Daoy (cell line): ENCODE data around the gene SPRED2. TPM values are rescaled to one million over a fixed set of nuclear protein-coding genes. Genes with fewer than 3 reads are reported as not detected.

Experiments used
- DNase-seq: peaks from one replicate; pipeline ENCODE4 v3.0.0-alpha.2; 2015; ENCODE audit warnings: low read depth
- total RNA-seq: library from RNA; depleted of rRNA; stranded (reverse); fragments of >200 nt; shearing (Covaris generic); gene quantifications from 2 replicates; pipeline ENCODE4 v1.2.3, GENCODE V29; 2014

SPRED2 gene
- total RNA-seq, 1 experiment from 2014 or later: 6.9 TPM

- DNase-seq: peak; percentile 94
These were observed 65.7 kb downstream of the SPRED2 start for GRCh38 chr2:65366595-65367125.

GRCh38 chr2:65364986-65365733 is 67.2 kb downstream of the SPRED2 start:
- DNase-seq: no peak

- DNase-seq: no peak
These were observed 68.3 kb downstream of the SPRED2 start for GRCh38 chr2:65363879-65364666.

- DNase-seq: peak; percentile 57
These were observed 70.8 kb downstream of the SPRED2 start for GRCh38 chr2:65361623-65362022.

- no peak for DNase-seq
These were observed 72.0 kb downstream of the SPRED2 start for GRCh38 chr2:65360441-65360840.

GRCh38 chr2:65358678-65359400 is 73.6 kb downstream of the SPRED2 start:
- peak; percentile 55 for DNase-seq

GRCh38 chr2:65357959-65358294 is 74.5 kb downstream of the SPRED2 start:
- DNase-seq: no peak

- DNase-seq: no peak
These were observed 75.1 kb downstream of the SPRED2 start for GRCh38 chr2:65357095-65357958.

GRCh38 chr2:65355186-65355831 is 77.1 kb downstream of the SPRED2 start:
- DNase-seq: no peak

GRCh38 chr2:65354773-65355172 is 77.6 kb downstream of the SPRED2 start:
- no peak for DNase-seq

GRCh38 chr2:65353927-65354326 is 78.5 kb downstream of the SPRED2 start:
- no peak for DNase-seq

GRCh38 chr2:65353046-65353445 is 79.4 kb downstream of the SPRED2 start:
- no peak for DNase-seq

- DNase-seq: no peak
These were observed 80.3 kb downstream of the SPRED2 start for GRCh38 chr2:65351948-65352595.

GRCh38 chr2:65351234-65351947 is 81.0 kb downstream of the SPRED2 start:
- peak; percentile 54 for DNase-seq

GRCh38 chr2:65350651-65351056 is 81.7 kb downstream of the SPRED2 start:
- DNase-seq: no peak

GRCh38 chr2:65349863-65350262 is 82.5 kb downstream of the SPRED2 start:
- peak; percentile 82 for DNase-seq

- no peak for DNase-seq
These were observed 84.5 kb downstream of the SPRED2 start for GRCh38 chr2:65347913-65348312.

GRCh38 chr2:65345631-65346030 is 86.8 kb downstream of the SPRED2 start:
- DNase-seq: no peak

GRCh38 chr2:65344689-65345088 is 87.7 kb downstream of the SPRED2 start:
- no peak for DNase-seq

- DNase-seq: no peak
These were observed 88.2 kb downstream of the SPRED2 start for GRCh38 chr2:65344182-65344581.
